MCF 10A (cell line): Measurements from ENCODE around the gene ANTKMT. TPM values are rescaled to one million over a fixed set of nuclear protein-coding genes. Genes with fewer than 3 reads are reported as not detected.
A peak's percentile ranks its signal among the peaks of the same experiment; 100 is the strongest.

Experiments used
- BruUV-seq: library from RNA; stranded (reverse); fragments of 400-500 nt; replicated peaks from 2 replicates; lab custom pipeline; 2021; lab: Mats Ljungman, UMichigan
- CTCF ChIA-PET: fragments of 300-600 bp; sonication (Branson Sonifier 250); formaldehyde crosslinking; extraction: SDS; loops from one replicate; lab custom pipeline; 2021; ENCODE audit warnings: antibody characterized with exemption, inconsistent platforms; lab: Yijun Ruan, JAX
- POLR2A ChIA-PET: fragments of 300-600, 350-650 bp; sonication (Branson Sonifier 250); formaldehyde crosslinking; extraction: SDS; loops from one replicate; lab custom pipeline; 2020; ENCODE audit warnings: antibody characterized with exemption, inconsistent platforms; lab: Yijun Ruan, JAX
- DNase-seq: peaks from one replicate; pipeline ENCODE4 v3.0.0-alpha.2; 2018; ENCODE audit not compliant: unreplicated experiment
- H3K27ac Mint-ChIP-seq: one replicate; pipeline ENCODE4 v1.8.0; 2022; ENCODE audit warnings: mild to moderate bottlenecking, low read depth, mixed read lengths; ENCODE audit not compliant: unreplicated experiment
- H3K27me3 Mint-ChIP-seq: one replicate; pipeline ENCODE4 v1.8.0; 2022; ENCODE audit warnings: mixed read lengths; ENCODE audit not compliant: insufficient read depth, unreplicated experiment
- H3K36me3 Mint-ChIP-seq: one replicate; pipeline ENCODE4 v1.8.0; 2022; ENCODE audit warnings: mild to moderate bottlenecking, moderate library complexity, mixed read lengths; ENCODE audit not compliant: insufficient read depth, unreplicated experiment
- H3K4me1 Mint-ChIP-seq: one replicate; pipeline ENCODE4 v1.8.0; 2022; ENCODE audit warnings: mixed read lengths; ENCODE audit not compliant: insufficient read depth, unreplicated experiment
- H3K4me3 Mint-ChIP-seq: one replicate; pipeline ENCODE4 v1.8.0; 2022; ENCODE audit warnings: mild to moderate bottlenecking, moderate library complexity, mixed read lengths; ENCODE audit not compliant: unreplicated experiment
- H3K9me3 Mint-ChIP-seq: one replicate; pipeline ENCODE4 v1.8.0; 2022; ENCODE audit warnings: mixed read lengths; ENCODE audit not compliant: unreplicated experiment
- intact Hi-C: fragments of 100-400 bp; cut with micrococcal nuclease; formaldehyde crosslinking; loops from 2 replicates; pipeline ENCODE4 v1.14.1; 2022
- total RNA-seq: library from RNA; stranded (reverse); gene quantifications from 2 replicates; pipeline ENCODE4 v1.2.3, GENCODE V29; 2022
- TF ChIP-seq, protein P1 (sequence below): fragments of 200-600 bp; IDR thresholded peaks from one replicate; pipeline ENCODE4 v1.8.0; 2022; ENCODE audit warnings: antibody characterized with exemption, mild to moderate bottlenecking; ENCODE audit not compliant: unreplicated experiment

ANTKMT gene
- total RNA-seq, 1 experiment from 2014 or later = 54.7 TPM

DNA sequence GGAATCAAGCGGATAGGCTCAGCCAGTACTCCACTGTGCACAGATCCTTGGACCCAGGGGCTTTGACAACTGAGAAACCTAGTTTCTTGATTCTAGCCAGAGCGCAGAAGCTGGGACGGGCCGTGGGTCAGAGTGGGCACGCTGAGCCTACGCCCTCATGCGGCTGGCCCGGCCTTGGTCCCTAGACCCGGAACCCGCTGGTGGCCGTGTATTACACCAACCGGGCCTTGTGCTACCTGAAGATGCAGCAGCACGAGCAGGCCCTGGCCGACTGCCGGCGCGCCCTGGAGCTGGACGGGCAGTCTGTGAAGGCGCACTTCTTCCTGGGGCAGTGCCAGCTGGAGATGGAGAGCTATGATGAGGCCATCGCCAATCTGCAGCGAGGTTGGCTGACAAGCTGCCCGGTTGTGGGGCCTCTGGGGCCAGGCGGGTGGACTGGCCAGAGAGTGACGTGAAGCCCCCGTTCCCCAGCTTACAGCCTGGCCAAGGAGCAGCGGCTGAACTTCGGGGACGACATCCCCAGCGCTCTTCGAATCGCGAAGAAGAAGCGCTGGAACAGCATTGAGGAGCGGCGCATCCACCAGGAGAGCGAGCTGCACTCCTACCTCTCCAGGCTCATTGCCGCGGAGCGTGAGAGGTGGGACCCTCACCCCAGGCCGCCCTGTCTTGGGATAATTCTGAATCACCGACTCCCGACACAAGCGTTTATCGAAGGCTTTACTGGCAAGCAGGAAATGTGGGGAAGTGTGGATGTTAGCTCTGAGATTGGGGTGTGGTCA, 39.8 kb upstream of the ANTKMT start:
- no TSS peak for BruUV-seq
- CTCF ChIA-PET = interaction anchor here (0.6 to 1.8 kb wide), 4 partner anchors 13 to 103 kb away, joined by 3 to 9 read pairs (median 4); partner anchors contain the start of gene RHOT2
- Mint-ChIP-seq H3K27ac (peak overlapping the region; percentile 57), H3K4me1 (peaks cover 6% of the 10 kb centered on the region), H3K9me3 (no peaks in the 10 kb centered on the region), H3K27me3 (no peaks in the 10 kb centered on the region), H3K4me3 (peak overlapping the region; percentile 76), H3K36me3 (peaks cover 53% of the 10 kb centered on the region)
- DNase-seq = peak; percentile 61
- POLR2A ChIA-PET = interaction anchor here (0.6 to 3.9 kb wide), 20 partner anchors 9 to 154 kb away, joined by 3 to 32 read pairs (median 6); partner anchors contain the start of genes ANTKMT, CAPN15, CCDC78 and FBXL16
- TF ChIP-seq, protein P1, sequence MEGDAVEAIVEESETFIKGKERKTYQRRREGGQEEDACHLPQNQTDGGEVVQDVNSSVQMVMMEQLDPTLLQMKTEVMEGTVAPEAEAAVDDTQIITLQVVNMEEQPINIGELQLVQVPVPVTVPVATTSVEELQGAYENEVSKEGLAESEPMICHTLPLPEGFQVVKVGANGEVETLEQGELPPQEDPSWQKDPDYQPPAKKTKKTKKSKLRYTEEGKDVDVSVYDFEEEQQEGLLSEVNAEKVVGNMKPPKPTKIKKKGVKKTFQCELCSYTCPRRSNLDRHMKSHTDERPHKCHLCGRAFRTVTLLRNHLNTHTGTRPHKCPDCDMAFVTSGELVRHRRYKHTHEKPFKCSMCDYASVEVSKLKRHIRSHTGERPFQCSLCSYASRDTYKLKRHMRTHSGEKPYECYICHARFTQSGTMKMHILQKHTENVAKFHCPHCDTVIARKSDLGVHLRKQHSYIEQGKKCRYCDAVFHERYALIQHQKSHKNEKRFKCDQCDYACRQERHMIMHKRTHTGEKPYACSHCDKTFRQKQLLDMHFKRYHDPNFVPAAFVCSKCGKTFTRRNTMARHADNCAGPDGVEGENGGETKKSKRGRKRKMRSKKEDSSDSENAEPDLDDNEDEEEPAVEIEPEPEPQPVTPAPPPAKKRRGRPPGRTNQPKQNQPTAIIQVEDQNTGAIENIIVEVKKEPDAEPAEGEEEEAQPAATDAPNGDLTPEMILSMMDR = no peak
- intact Hi-C loops = no loop called here

DNA sequence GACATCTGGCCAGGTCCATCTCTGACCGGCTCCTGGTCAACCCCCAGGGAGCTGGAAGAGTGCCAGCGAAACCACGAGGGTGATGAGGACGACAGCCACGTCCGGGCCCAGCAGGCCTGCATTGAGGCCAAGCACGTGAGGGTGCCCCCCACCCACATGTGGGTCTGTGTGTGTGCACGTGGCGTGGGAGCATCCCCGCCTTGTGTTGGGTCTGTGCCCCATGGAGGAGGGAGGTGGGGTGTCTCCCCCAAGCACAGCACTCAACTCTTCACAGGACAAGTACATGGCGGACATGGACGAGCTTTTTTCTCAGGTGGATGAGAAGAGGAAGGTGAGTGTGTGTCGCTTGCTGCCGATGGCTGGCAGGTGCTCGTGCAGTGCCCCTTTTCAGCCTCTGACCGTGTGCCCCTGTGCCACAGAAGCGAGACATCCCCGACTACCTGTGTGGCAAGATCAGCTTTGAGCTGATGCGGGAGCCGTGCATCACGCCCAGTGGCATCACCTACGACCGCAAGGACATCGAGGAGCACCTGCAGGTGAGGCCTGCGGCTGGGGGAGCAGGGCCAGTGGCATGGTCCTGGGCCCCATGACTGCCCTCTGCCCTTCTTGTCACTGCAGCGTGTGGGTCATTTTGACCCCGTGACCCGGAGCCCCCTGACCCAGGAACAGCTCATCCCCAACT, 39.1 kb upstream of the ANTKMT start:
- Mint-ChIP-seq H3K4me1 (peaks cover 6% of the 10 kb centered on the region), H3K9me3 (no peaks in the 10 kb centered on the region), H3K4me3 (peak overlapping the region; percentile 76), H3K27me3 (no peaks in the 10 kb centered on the region), H3K36me3 (peaks cover 59% of the 10 kb centered on the region), H3K27ac (peak overlapping the region; percentile 57)
- BruUV-seq = TSS peak; percentile 76
- peak; percentile 42 for DNase-seq
- intact Hi-C loops = no loop called here
- CTCF ChIA-PET = interaction anchor here (1.0 to 1.8 kb wide), 3 partner anchors 14 to 31 kb away, joined by 4 to 9 read pairs (median 5); partner anchors contain the start of gene RHOT2
- TF ChIP-seq, protein P1 = no peak
- POLR2A ChIA-PET = interaction anchor here (0.6 to 3.9 kb wide), 18 partner anchors 8 to 155 kb away, joined by 3 to 32 read pairs (median 7); partner anchors contain the start of genes ANTKMT, CAPN15, CCDC78 and FBXL16

DNA sequence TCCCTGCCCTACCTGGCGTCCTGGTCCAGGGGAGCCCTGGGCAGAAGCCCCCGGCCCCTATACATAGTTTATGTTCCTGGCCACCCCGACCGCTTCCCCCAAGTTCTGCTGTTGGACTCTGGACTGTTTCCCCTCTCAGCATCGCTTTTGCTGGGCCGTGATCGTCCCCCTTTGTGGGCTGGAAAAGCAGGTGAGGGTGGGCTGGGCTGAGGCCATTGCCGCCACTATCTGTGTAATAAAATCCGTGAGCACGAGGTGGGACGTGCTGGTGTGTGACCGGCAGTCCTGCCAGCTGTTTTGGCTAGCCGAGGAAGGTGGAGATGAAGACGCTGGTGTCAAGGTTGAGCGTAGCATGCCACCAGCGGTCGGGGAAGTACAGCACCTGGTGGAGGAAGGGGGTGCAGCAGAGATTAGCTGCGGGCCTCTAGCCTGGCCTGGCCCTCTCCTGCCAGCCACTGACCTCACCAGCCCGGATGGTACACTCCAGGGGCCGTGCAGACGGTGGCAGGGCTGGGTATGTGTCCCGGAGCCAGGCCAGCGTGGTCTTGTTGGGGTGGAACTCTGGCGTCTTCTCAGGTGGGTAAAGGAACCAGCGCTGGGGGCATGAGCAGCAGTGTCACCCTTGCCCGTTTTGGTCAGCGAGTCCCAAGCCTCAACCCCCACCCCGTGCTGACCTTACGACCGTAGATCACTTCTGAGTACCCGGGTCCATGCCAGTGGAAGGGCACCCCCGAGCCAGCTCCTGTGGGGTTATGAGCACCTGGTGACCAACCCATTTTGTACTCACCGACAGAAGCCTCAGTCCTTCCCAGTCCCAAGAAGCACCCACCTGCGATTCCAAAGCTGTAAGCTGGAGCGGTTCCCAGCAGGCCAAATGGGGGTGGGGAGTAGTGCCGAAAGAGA, 38.2 kb upstream of the ANTKMT start:
- Mint-ChIP-seq H3K4me3 (peak overlapping the region; percentile 76), H3K27ac (no peak overlapping the region), H3K4me1 (peaks cover 6% of the 10 kb centered on the region), H3K9me3 (no peaks in the 10 kb centered on the region), H3K27me3 (no peaks in the 10 kb centered on the region), H3K36me3 (peaks cover 59% of the 10 kb centered on the region)
- BruUV-seq = no TSS peak
- DNase-seq = no peak
- intact Hi-C loops = no loop called here
- POLR2A ChIA-PET = interaction anchor here (0.7 to 2.9 kb wide), 11 partner anchors 7 to 155 kb away, joined by 3 to 32 read pairs (median 6); partner anchors contain the start of genes ANTKMT, CAPN15 and WDR24
- TF ChIP-seq, protein P1 = no peak
- CTCF ChIA-PET = interaction anchor here (0.6 to 1.8 kb wide), 3 partner anchors 15 to 30 kb away, joined by 3 to 9 read pairs (median 5); partner anchors contain the start of gene RHOT2
